RPMI7951 (cell line): ENCODE measurements around the gene TAF4. TPM values are rescaled to one million over a fixed set of nuclear protein-coding genes. Genes with fewer than 3 reads are reported as not detected.
"Not testable (repeated sequence)": the region's sequence is repeated elsewhere in the genome, so short reads cannot be mapped to it uniquely, and the experiment has no call there.

Source experiments
- DNase-seq: peaks from one replicate; pipeline ENCODE4 v3.0.0-alpha.2; 2012; ENCODE audit warnings: low read depth
- total RNA-seq: library from RNA; depleted of rRNA; stranded (reverse); fragments of >200 nt; shearing (Covaris generic); gene quantifications from 2 replicates; pipeline ENCODE4 v1.2.3, GENCODE V29; 2014

Gene TAF4
- total RNA-seq, 1 experiment from 2014 or later: 6.5 TPM

DNA sequence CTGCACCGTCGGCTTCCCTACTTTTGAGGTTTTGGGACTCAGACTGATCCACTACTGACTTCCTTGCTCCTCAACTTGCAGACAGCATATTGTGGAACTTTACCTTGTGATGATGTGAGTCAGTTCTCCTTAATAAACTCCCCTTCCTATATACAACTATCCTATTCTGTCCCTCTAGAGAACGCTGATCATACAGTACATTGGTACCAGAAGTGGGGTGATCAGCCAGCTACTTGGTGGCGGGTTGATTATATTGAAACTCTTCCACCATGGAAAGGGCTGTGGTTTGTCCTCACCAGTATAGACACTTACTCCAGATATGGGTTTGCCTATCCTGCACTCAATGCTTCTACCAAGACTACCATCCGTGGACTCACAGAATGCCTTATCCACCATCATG is 7.6 kb upstream of the TAF4 start:
- no peak for DNase-seq

DNA sequence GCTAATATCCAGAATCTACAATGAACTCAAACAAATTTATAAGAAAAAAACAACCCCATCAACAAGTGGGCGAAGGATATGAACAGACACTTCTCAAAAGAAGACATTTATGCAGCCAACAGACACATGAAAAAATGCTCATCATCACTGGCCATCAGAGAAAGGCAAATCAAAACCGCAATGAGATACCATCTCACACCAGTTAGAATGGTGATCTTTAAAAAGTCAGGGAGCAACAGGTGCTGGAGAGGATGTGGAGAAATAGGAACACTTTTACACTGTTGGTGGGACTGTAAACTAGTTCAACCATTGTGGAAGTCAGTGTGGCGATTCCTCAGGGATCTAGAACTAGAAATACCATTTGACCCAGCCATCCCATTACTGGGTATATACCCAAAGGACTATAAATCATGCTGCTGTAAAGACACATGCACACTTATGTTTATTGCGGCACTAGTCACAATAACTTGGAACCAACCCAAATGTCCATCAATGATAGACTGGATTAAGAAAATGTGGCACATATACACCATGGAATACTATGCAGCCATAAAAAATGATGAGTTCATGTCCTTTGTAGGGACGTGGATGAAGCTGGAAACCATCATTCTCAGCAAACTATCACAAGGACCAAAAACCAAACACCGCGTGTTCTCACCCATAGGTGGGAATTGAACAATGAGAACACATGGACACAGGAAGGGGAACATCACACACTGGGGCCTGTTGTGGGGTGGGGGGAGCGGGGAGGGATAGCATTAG is 6.2 kb upstream of the TAF4 start:
- DNase-seq: not testable (repeated sequence)

DNA sequence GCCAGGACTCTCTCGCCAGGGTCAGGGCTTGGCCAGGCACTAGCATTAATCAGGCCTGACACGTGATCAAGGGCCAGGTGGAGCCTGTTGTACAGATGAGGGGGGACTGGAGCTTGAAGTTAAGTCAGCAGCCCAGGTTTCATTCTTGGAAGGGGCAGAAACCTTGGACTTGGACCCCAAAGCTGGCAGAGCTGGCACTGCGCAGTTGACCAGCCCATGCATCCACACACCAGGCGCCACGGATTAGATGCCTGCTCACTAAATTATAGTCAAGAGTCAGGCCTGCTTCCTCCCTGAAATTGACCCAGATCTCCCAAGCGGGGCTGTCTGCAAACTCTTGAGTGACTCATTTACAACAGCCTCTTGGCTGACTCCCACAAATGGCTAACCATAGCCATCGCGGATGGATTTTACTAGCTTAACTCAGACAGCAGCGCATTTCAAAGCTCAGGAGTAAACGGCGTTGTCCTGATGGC is 4.1 kb upstream of the TAF4 start:
- peak; percentile 73 for DNase-seq

GRCh38 chr20:62068997-62069396 is 3.3 kb upstream of the TAF4 start:
- no peak for DNase-seq

DNA sequence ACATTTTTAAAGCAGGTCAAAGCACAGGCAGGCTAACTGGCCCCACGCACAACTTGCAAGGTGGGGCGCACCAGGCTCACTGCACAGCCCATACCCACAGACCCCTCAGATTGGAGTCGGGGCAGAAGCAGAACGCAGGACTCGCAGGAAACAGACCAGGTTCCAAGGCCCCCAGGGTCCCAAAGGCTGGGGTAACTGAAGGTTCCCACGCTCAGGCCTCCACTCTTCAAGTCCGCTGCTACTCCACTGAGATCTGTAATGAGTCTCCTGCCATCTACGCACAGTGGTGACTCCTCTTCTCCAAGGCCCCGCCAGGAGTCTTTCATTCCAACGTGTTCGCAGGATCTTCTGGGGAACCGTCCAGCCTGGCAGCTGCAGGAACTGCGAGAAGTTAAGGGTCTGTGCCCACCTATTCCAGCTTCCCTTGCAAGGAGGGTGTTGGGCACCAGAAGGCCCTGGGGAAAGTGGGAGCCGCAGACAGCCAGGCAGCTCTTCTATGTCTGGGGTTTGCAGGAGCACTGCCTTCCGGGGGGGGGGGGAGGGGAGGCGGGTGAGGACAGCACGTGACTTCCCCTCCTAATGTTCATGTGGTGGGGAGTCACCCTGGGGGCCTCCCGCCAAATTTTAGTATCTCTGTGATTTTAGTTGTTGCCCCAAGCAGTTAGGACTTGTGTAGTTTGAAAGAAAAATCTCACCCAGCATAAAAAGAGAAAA is 2.0 kb upstream of the TAF4 start:
- no peak for DNase-seq

DNA sequence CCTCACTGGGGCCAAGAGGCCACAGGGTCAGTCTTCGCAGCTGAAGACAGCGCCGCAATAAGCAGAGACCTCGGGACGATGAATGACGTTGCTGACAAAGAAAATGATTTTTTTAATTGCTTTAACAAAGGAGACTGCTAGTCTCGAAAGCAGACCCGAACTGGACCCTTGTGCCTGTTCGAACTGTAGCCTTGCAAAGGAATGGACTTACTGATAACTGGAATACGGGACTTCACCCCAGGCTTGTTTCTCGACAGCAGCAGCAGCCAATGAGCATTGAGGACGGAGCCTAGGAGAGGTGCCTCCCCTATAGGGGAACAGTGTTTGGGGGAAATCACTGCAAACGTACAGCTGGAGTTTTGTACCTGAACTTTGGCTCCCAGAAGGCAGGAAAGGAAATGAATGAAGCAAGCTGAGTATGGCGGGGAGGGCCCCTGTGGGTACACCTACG is 1.3 kb upstream of the TAF4 start:
- DNase-seq: no peak

- peak; percentile 39 for DNase-seq
Observed at GRCh38 chr20:62066339-62066982, 780 bp upstream of the TAF4 start.

DNA sequence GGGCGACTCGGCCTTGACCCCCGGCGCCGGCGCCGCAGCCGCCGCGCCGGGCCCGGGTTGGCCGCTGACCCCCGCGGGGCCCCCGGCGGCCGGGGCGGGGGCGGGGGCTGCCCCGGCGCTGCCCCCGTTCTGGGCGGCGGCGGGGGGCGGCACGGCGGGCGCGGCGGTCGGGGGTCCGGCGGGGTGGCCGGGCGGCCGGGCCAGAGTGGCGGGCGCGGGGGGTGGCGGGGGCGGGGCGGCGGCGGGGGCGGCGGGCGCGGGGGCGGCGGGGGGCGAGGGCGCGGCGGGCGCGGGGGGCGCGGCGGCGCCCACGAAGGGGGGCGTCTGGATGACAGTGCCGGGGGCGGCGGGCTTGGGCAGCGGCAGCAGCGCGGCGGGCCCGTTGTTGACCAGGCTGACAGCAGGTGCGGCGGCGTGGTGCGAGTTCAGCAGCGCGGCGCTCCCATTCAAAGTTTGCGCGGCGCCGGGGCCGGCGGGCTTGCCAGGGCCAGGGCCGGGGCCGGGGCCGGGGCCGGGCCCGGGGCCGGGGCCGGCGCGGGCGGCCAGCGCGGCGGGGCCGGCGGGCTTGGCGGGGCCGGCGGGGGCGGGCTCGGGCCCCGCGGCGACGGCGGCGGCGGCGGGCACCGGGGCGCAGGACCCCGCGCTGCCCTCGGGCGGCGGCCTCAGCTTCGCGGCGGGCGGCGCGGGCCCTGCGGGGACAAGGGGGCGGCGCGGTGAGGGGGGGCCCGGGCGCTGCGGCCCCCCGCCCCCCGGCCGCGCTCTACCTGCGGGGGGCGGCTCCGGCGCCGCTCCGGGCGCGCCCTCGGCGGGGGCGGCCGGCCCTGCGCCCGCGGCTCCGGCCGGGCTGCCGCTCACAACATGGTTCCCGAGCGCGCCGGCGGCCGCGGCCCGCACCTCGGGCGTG is 659 bp downstream of the TAF4 start:
- no peak for DNase-seq

GRCh38 chr20:62063981-62064769 is 1.5 kb downstream of the TAF4 start:
- peak; percentile 29 for DNase-seq

DNA sequence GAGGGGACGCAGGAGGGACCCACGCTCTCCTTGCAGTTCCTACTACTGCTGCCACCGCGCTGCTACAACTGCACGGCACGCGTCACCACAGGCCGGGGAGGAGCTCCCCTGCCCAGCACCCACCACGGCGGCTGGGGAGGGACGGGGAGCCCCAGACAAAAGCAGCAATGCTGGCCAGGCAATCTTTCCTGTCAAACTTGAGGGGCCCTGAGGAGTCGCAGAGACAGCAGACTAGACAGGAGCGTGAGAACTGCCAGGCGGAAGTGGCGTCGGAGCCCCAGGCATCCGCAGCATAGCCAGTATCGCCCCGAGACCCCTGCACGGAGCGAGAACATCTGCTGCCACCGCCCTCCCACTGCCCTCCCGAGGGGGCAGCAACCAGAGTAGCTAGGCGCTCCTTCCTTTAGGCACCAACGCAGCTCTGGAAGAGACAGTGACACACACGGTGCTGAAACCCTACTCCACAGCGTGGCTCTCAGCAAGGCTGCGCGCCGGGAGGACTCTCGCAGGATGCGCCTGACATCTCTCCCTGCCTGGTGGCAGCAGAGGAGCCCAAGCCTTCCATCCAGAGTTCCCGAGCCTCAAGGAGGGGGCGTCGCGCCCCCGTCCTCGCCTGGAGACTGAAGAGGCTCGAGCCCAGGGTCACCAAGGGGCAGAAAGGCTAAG is 2.2 kb downstream of the TAF4 start:
- peak; percentile 55 for DNase-seq

- DNase-seq: no peak
Observed at GRCh38 chr20:62062661-62063314, 2.9 kb downstream of the TAF4 start.

GRCh38 chr20:62061851-62062423 is 3.7 kb downstream of the TAF4 start:
- DNase-seq: no peak

DNA sequence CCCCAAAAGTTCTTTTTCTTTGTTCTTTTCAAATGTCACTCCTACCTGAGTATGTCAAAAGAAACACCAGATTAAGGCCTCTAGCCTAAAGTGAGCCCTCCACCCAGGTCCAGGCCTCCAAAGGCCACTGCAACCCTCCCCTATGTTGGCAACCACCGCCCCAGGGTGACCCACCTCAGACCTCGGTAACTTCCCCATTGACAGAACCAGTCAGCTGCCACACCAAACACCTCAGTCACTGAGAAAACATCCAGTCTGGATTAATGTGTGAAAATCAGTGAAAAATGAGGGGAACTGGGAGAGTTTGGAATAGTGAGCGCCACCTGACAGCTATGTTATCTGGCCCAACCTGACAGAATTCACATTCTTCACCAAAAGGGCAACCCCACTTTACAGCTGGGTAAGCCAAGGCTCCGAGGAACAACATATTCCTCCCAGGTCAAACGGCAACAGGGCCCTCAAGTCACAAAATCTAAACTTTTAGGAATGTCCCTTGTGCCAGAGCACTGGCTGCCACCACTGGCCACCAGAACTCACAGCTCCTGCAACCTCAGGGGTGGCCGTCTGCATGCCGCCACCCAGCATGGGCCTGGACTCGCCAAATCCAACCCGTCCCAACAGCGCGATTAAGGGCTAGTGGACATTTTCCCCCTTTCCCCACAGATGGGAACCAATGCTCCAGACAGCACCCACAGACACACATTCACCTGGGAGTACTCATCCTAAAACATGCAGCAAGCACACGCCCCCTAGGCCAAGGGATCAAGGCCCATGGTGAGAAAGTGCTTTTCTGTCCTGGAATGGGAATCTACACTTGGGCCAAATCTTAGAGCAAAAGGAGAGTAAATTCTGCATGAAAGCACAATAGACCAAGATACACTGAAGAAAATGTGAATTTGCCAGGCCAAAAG is 4.8 kb downstream of the TAF4 start:
- no peak for DNase-seq

DNA sequence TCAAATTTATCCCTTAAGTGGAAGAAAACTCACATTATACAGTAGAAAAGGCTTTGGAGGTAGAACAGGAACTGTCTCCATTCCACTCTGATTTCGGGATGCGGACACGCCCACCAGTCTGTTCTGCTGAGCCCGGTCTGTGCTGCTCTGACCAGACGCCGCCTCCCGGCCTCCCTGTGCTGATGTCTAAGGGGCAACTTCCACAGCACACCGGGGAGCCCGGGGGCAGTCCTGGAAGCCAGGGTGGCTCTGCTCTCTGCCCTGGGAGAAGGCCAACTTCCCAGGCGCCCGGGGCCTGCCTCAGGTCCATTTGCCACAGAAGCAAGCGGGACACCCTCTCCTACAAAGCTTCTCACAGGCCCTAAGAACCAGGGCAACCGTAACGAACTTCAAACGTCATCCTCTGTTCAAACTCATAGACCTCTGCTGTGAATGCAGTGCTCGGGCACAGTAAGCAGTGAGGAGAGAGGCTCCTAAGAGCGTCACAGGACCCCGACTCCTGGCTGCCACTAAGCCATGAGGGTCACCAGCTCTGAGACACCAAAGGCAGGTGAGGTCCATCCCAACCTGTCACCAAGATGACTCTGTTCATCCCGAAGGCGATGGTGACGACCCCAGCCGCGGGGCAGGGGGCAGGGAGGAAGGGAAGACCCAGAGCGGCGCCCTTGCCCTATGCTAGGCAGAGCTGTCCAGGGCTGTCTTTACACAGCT is 5.6 kb downstream of the TAF4 start:
- no peak for DNase-seq

- no peak for DNase-seq
Observed at GRCh38 chr20:62059401-62059800, 6.3 kb downstream of the TAF4 start.

DNA sequence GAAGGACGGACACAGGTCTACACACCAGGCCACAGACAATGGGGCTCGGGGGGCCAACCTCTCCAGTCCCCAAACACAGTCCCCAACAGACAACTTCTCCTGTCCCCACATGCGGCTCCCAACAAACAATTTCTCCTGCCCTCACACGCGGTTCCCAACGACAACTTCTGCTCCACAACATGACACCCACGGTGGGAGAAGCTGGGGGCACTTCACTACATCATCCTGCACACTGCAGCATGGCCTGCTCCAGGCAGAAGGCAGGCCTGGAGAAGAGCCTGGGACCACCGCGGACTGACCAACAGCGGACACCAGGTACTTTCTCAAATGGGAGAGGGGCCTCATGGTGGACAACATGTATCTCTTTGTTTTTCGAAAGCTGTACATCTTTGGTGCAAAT is 6.7 kb downstream of the TAF4 start:
- no peak for DNase-seq

DNA sequence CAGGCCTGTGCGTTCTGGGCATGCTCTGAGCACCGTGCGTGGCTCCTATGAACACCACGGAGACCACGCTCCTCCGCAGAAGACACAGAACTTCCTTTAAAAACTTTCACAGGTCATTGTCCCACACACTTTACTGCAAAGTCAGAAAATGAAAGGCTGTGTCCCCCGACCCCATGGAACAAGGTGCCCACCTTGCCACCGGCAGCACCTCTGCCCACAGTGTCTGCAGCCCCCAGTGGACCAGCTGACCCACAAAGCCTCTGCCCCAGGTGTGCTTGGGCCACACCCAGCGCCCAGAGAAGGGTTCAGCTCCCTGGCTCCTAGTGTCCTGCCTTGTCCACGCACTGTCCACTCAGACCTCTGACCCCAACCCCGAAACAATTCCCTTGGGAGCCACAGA is 8.7 kb downstream of the TAF4 start:
- DNase-seq: no peak

DNA sequence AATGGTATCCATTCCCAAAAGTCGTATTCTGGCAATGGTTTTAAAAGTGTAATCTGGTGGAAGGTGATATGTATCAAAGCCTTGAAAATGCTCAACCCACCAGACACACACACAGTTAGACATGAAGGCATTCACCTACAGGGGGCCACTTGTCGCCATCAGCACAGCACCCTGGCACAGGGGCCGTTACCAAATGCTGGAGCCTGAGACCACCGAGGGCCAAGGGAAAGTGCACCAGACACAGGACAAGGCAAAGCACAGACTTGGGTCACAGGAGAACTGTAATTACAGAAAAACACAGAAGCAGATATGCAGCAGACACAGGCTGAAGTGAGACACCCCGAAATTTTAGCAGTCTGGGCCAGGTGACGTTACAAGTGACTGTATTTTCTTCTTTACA is 9.3 kb downstream of the TAF4 start:
- DNase-seq: no peak
